ENCODE results near the gene DNASE1L2. TPM values are rescaled to one million over a fixed set of nuclear protein-coding genes. Genes with fewer than 3 reads are reported as not detected.

DNASE1L2 gene
- total and polyA plus RNA-seq, 2 donors (not counting 3 experiments of a cell fraction or from before 2014, with no cell fraction given): 0.57 to 1.2 TPM

DNA sequence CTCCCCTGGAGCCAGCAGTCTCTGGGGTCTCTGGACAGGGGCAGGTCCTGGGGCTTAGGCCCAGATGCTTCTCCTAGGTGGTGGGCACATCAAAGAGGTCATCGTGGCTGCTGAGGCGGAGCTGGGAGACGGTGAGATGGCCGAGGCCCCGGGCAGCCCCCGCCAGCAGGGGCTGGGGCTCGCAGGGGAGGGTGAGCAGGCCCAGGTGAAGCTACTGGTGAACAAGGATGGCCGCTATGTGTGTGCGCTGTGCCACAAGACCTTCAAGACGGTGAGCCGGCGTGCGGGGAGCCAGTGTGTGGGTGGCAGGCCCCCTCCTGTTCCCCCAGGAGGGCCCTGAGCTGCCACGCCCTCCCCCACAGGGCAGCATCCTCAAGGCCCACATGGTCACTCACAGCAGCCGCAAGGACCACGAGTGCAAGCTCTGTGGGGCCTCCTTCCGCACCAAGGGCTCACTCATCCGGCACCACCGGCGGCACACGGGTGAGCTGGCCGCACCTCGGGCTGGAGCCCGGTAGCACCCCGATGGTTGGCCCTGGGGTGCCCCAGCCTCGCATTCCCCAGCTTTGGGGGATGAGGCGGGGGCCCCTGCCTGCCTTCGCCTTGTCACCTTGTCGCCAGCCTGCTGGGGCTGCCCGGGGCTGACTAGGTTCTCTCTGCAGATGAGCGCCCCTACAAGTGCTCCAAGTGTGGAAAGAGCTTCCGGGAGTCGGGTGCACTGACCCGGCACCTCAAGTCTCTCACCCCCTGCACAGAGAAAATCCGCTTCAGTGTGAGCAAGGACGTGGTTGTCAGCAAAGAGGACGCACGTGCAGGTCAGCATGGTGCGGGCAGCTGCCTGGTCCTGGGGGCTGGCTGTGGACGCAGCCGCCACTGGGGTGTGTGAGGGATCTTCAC, 3.9 kb upstream of the DNASE1L2 start:
- TF ChIP-seq JUN (IDR thresholded peaks at IDR 0.05; ENCODE audit: borderline replicate concordance, insufficient read depth, insufficient read length, low read depth): no peak
- TF ChIP-seq GATA2 (IDR thresholded peaks at IDR 0.05; ENCODE audit: insufficient read depth, insufficient read length, low read depth, low read length): no peak
- no peak for TF ChIP-seq MAX (IDR thresholded peaks at IDR 0.05; ENCODE audit: insufficient read depth, insufficient read length)
- TF ChIP-seq FOS (IDR thresholded peaks at IDR 0.05; ENCODE audit: borderline replicate concordance, insufficient read depth, low read length): no peak
- no peak for TF ChIP-seq POLR2A (IDR thresholded peaks at IDR 0.05; ENCODE audit: low read depth, low read length)
- TF ChIP-seq CTCF (IDR thresholded peaks at IDR 0.05; ENCODE audit: extremely low read depth in 1 of 2, insufficient read depth in 1 of 2, low read depth in 1 of 2, low read length in 2 of 2): no peak
- TF ChIP-seq EZH2 (IDR thresholded peaks at IDR 0.05; ENCODE audit: borderline replicate concordance, low read depth, low read length, severe bottlenecking): no peak
- no peak for TF ChIP-seq MYC (IDR thresholded peaks at IDR 0.05; ENCODE audit: low read depth, low read length)
- TF ChIP-seq POLR2AphosphoS5 (IDR thresholded peaks at IDR 0.05; ENCODE audit: insufficient read depth, low read depth, low read length): no peak
- no peak overlapping the region for H3K9ac ChIP-seq (replicated peaks; ENCODE audit: extremely low read depth, insufficient read depth, low read length)
- no peak overlapping the region for H3K4me2 ChIP-seq (ENCODE audit: insufficient read depth, low read length)
- no peaks in the 10 kb centered on the region for H3K9me1 ChIP-seq (replicated peaks; ENCODE audit: control insufficient read depth, extremely low read depth, insufficient read depth, low read length)
- peaks cover 3 to 11% of the 10 kb centered on the region in 2 experiments for H3K27me3 ChIP-seq (ENCODE audit: control insufficient read depth in 2 of 2, insufficient read depth in 2 of 2, low read length in 2 of 2)
- H3K9me3 ChIP-seq (replicated peaks; ENCODE audit: control insufficient read depth, insufficient read depth, low read length): no peaks in the 10 kb centered on the region
- no peak overlapping the region for H2AFZ ChIP-seq (ENCODE audit: low read depth, low read length)
- dilution Hi-C loops (cut with MboI; ENCODE audit: extremely low pct_ligation_motif_present, low sequenced_read_pairs) (no loop called here), intact Hi-C loops (cut with micrococcal nuclease) (no loop called here)
- FAIRE-seq (no peak), DNase-seq (ENCODE audit: low read depth, low spot score) (no peak)
- no peaks in the 10 kb centered on the region for H4K20me1 ChIP-seq (replicated peaks; ENCODE audit: control insufficient read depth, extremely low read depth, insufficient read depth, low read length)
- peaks cover 4% of the 10 kb centered on the region for H3K79me2 ChIP-seq (ENCODE audit: control insufficient read depth, insufficient read depth, low read length)
- H3K4me1 ChIP-seq (ENCODE audit: control insufficient read depth, extremely low read depth, insufficient read depth, low read length): peaks cover 10% of the 10 kb centered on the region
- H3K36me3 ChIP-seq (ENCODE audit: control insufficient read depth in 2 of 2, extremely low read depth in 1 of 2, insufficient read depth in 2 of 2, low read length in 2 of 2): peaks cover 9 to 48% of the 10 kb centered on the region in 2 experiments
- H3K4me3 ChIP-seq (replicated peaks in 1 of 3; ENCODE audit: insufficient read depth in 1 of 3, low read depth in 1 of 3, low read length in 3 of 3): no peak overlapping the region
- H3K27ac ChIP-seq (ENCODE audit: insufficient read depth, low read depth, low read length): no peak overlapping the region
- ChIA-PET POLR2A (no interaction called here), CTCF (no interaction called here)
- no TSS peak for BruUV-seq (replicated peaks)
